ENCODE data around the gene HOXD9.

DNA sequence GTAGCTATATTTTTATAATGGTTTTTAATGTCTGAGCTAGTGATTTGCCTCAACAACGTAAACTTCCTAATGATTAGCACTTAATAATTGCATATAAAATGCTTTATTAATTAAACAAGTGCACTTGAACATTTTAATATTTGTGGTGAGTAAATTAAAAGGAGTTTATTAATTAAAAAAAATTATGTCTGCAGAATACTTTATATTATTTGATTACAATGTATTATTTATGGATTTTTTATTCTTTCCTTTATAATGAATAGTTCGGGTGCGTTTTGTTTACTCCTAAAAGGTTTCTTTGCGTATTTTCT, 9.3 kb downstream of the HOXD9 start:
- no peak for TF ChIP-seq POLR2AphosphoS5 (IDR thresholded peaks at IDR 0.05; ENCODE audit: insufficient read depth in 1 of 2, low read depth in 1 of 2)
- TF ChIP-seq, protein P1, sequence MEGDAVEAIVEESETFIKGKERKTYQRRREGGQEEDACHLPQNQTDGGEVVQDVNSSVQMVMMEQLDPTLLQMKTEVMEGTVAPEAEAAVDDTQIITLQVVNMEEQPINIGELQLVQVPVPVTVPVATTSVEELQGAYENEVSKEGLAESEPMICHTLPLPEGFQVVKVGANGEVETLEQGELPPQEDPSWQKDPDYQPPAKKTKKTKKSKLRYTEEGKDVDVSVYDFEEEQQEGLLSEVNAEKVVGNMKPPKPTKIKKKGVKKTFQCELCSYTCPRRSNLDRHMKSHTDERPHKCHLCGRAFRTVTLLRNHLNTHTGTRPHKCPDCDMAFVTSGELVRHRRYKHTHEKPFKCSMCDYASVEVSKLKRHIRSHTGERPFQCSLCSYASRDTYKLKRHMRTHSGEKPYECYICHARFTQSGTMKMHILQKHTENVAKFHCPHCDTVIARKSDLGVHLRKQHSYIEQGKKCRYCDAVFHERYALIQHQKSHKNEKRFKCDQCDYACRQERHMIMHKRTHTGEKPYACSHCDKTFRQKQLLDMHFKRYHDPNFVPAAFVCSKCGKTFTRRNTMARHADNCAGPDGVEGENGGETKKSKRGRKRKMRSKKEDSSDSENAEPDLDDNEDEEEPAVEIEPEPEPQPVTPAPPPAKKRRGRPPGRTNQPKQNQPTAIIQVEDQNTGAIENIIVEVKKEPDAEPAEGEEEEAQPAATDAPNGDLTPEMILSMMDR (IDR thresholded peaks at IDR 0.05): no peak
- no peak for TF ChIP-seq POLR2A (IDR thresholded peaks at IDR 0.05)
